Mesodermal cell (in vitro differentiated cells): Measurements from ENCODE around the gene PKNOX2.
A peak's percentile ranks its signal among the peaks of the same experiment; 100 is the strongest.

Experiments used
- H3K27ac ChIP-seq: 2 replicates; pipeline ENCODE4 v1.7.0; 2013; ENCODE audit warnings: mild to moderate bottlenecking, low read depth, low read length, moderate library complexity; ENCODE audit not compliant: severe bottlenecking
- H3K36me3 ChIP-seq: 2 replicates; pipeline ENCODE4 v1.7.1; 2013; ENCODE audit warnings: mild to moderate bottlenecking, low read length, moderate library complexity; ENCODE audit not compliant: control insufficient read depth, insufficient read depth
- H3K4me1 ChIP-seq: one replicate; pipeline ENCODE4 v1.7.1; 2013; ENCODE audit warnings: mild to moderate bottlenecking, low read length; ENCODE audit not compliant: insufficient read depth, control insufficient read depth, poor library complexity, severe bottlenecking
- H3K4me3 ChIP-seq: 2 replicates; pipeline ENCODE4 v1.7.0; 2013; ENCODE audit warnings: low read length, control low read depth, mild to moderate bottlenecking; ENCODE audit not compliant: insufficient read depth, poor library complexity, severe bottlenecking; ENCODE audit errors: extremely low read depth
- H3K9me3 ChIP-seq: 2 replicates; pipeline ENCODE4 v1.7.1; 2013; ENCODE audit warnings: mild to moderate bottlenecking, low read length, moderate library complexity; ENCODE audit not compliant: control insufficient read depth
- WGBS, 2 experiments: methylation state at CpG; one replicate each; pipeline ENCODE4 v1.1.5; 2013; ENCODE audit warnings: missing lambda C conversion rate in 2 of 2; ENCODE audit not compliant: insufficient coverage in 2 of 2; 5-methylcytosine and 5-hydroxymethylcytosine counted together

Gene PKNOX2

GRCh38 chr11:125326126-125326525 lies 161.6 kb downstream of the PKNOX2 start:
- H3K4me3 ChIP-seq, result no peak overlapping the region
- no peaks in the 10 kb centered on the region for H3K36me3 ChIP-seq
- H3K4me1 ChIP-seq, result peaks cover 7% of the 10 kb centered on the region
- 84 to 96% methylated on average over 4 of the region's 4 CpGs for WGBS, 2 experiments
- H3K27ac ChIP-seq, result no peak overlapping the region
- H3K9me3 ChIP-seq, result no peaks in the 10 kb centered on the region

GRCh38 chr11:125327518-125328224 lies 163.1 kb downstream of the PKNOX2 start:
- H3K9me3 ChIP-seq, result no peaks in the 10 kb centered on the region
- peaks cover 7% of the 10 kb centered on the region for H3K4me1 ChIP-seq
- H3K36me3 ChIP-seq, result no peaks in the 10 kb centered on the region
- peak overlapping the region; percentile 5 for H3K27ac ChIP-seq
- 83 to 88% methylated on average over 5 to 6 of the region's 7 CpGs for WGBS, 2 experiments
- no peak overlapping the region for H3K4me3 ChIP-seq

- Histone ChIP-seq H3K4me1 (peaks cover 7% of the 10 kb centered on the region), H3K36me3 (no peaks in the 10 kb centered on the region), H3K4me3 (no peak overlapping the region), H3K27ac (no peak overlapping the region), H3K9me3 (no peaks in the 10 kb centered on the region)
- 80% methylated on average over 1 of the region's 1 CpG; no CpG with 5 or more reads in 1 of the 2 experiments for WGBS, 2 experiments
Measured at GRCh38 chr11:125328225-125328580, 163.7 kb downstream of the PKNOX2 start.

GRCh38 chr11:125329786-125330185 lies 165.2 kb downstream of the PKNOX2 start:
- Histone ChIP-seq H3K9me3 (no peaks in the 10 kb centered on the region), H3K36me3 (no peaks in the 10 kb centered on the region), H3K27ac (no peak overlapping the region), H3K4me3 (no peak overlapping the region), H3K4me1 (peaks cover 7% of the 10 kb centered on the region)
- 90 to 91% methylated on average over 9 of the region's 9 CpGs for WGBS, 2 experiments

- H3K4me3 ChIP-seq, result no peak overlapping the region
- WGBS, 2 experiments, result 57% methylated on average over 5 to 7 of the region's 10 CpGs
- H3K27ac ChIP-seq, result no peak overlapping the region
- H3K4me1 ChIP-seq, result peaks cover 7% of the 10 kb centered on the region
- no peaks in the 10 kb centered on the region for H3K9me3 ChIP-seq
- H3K36me3 ChIP-seq, result no peaks in the 10 kb centered on the region
Measured at GRCh38 chr11:125330462-125331325, 166.1 kb downstream of the PKNOX2 start.

- H3K27ac ChIP-seq, result no peak overlapping the region
- H3K4me3 ChIP-seq, result no peak overlapping the region
- H3K36me3 ChIP-seq, result no peaks in the 10 kb centered on the region
- no peaks in the 10 kb centered on the region for H3K9me3 ChIP-seq
- 88 to 98% methylated on average over 4 to 7 of the region's 9 CpGs for whole genome bisulfite sequencing, 2 experiments
- peaks cover 7% of the 10 kb centered on the region for H3K4me1 ChIP-seq
Measured at GRCh38 chr11:125331357-125332035, 166.9 kb downstream of the PKNOX2 start.

- H3K4me1 ChIP-seq, result peaks cover 4% of the 10 kb centered on the region
- WGBS, 2 experiments, result 94 to 96% methylated on average over 7 of the region's 8 CpGs
- H3K27ac ChIP-seq, result no peak overlapping the region
- H3K36me3 ChIP-seq, result no peaks in the 10 kb centered on the region
- no peaks in the 10 kb centered on the region for H3K9me3 ChIP-seq
- H3K4me3 ChIP-seq, result no peak overlapping the region
Measured at GRCh38 chr11:125332821-125333220, 168.3 kb downstream of the PKNOX2 start.

GRCh38 chr11:125333354-125334073 lies 169.0 kb downstream of the PKNOX2 start:
- Histone ChIP-seq H3K4me1 (peaks cover 10% of the 10 kb centered on the region), H3K4me3 (no peak overlapping the region), H3K27ac (no peak overlapping the region), H3K36me3 (no peaks in the 10 kb centered on the region), H3K9me3 (no peaks in the 10 kb centered on the region)
- WGBS, 2 experiments, result 100% methylated on average over 1 of the region's 7 CpGs; no CpG with 5 or more reads in 1 of the 2 experiments

GRCh38 chr11:125335106-125335505 lies 170.6 kb downstream of the PKNOX2 start:
- no peaks in the 10 kb centered on the region for H3K9me3 ChIP-seq
- peaks cover 18% of the 10 kb centered on the region for H3K4me1 ChIP-seq
- 84 to 92% methylated on average over 2 to 4 of the region's 5 CpGs for WGBS, 2 experiments
- no peak overlapping the region for H3K4me3 ChIP-seq
- no peaks in the 10 kb centered on the region for H3K36me3 ChIP-seq
- no peak overlapping the region for H3K27ac ChIP-seq
